ENCODE data around the gene GPR142.

The GPR142 gene

DNA sequence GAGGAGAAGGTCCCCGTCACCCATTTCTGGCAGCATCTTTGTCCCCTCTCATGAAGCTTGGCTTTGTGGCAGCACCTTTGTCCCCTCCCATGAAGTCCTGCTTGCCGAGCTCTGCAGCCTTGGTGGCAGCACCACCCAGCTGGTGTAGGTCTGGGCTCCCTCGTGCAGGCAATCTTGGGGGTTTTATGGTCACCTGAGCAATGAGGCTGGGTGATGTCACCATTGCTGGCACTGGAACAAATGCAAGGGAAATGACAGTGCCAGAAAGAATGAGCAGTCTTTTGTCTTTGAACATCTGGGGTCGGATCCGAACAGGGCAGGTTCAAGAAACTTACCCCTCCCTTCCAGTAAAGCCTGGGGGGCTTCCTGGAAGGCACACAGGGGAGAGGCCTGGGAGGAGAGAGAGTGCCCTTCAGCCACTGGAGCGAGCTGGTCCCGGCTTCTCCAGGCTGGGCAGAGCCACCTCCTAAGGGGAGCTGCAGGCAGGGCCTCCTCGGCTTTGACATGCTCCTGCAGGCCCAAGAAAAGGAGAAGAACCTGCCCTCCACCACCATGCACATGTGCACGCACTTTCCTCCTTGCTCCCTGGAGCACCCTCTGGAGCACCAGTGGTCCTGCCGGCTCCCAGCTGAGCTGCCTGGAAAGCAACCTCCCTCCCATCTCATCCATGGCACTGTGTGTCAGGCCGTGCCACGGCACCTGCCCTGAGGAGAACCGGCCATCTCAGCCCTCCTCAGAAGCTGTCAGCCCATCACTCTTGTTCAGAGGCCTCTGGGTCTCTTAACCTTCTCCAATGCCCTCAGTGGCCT lies 21.7 kb upstream of the GPR142 start:
- no peak for DNase-seq

DNA sequence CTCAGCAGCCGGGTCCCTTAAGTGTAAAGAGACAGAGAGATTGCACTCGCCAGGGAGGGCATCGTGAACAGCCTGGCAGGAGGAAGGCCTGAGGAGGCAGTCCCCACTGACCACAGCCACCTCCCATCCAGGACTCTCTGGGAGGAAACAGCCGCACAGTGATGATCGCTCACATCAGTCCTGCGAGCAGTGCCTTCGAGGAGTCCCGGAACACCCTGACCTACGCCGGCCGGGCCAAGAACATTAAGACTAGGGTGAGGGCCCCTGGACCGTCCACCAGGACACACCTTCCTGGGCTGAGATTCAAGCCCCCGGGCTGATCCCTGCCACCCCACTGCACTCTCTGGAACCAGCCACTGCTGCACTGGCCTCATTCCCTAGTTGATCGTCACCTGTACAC lies 19.7 kb upstream of the GPR142 start:
- DNase-seq: no peak

DNA sequence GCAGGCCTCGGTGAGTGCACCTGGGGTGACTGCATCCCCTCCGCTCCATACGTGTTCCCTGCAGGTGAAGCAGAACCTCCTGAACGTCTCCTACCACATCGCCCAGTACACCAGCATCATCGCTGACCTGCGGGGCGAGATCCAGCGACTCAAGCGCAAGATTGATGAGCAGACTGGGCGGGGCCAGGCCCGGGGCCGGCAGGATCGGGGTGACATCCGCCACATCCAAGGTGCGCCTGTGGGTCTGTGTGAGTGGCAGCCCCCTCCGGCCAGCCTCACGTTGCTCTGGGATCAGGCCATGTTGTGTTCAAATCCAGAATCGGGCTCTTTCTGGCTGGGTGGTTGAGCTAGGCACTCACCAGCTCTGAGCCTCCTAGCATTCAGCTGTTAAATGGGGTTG lies 18.2 kb upstream of the GPR142 start:
- no peak for DNase-seq

DNA sequence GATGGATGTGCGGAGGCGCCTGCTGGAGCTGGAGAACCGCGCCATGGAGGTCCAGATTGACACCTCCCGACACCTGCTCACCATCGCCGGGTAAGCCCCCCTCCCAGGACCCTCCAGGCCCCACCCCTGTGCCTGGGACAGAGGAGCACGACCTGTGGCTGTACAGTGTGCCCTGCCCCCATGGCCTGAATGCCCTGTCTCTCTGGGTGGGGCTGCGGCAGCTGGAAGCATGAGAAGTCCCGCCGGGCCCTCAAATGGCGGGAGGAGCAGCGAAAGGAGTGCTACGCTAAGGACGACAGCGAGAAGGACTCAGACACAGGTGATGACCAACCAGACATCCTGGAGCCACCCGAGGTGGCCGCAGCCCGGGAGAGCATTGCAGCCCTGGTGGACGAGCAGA lies 16.8 kb upstream of the GPR142 start:
- peak in 1 of 3 experiments; percentile 14 for DNase-seq

DNA sequence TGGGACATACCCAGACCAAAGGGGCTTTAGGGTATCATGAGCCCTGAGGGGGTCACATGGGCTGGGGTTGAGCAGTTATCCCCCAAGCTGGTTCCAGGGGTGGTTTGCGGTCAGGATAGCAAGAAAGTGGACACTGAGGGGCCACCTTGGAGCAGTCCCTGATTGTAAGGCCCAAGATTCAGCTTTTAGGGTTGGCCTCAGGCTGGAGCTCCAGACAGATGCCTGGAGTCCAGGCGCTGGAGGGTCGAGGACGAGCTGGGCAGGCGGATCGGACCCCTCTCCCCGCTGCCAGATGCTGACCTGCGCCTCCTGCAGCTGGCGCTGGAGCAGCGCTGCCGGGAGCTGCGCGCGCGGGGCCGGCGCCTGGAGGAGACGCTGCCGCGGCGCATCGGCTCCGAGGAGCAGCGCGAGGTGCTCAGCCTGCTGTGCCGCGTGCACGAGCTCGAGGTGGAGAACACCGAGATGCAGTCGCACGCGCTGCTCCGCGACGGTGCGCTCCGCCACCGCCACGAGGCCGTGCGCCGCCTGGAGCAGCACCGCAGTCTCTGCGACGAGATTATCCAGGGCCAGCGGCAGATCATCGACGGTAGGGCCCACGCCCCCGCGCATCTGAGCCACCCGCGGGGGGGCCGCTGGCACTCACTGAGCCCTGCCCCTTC lies 15.6 kb upstream of the GPR142 start:
- DNase-seq: no peak

DNA sequence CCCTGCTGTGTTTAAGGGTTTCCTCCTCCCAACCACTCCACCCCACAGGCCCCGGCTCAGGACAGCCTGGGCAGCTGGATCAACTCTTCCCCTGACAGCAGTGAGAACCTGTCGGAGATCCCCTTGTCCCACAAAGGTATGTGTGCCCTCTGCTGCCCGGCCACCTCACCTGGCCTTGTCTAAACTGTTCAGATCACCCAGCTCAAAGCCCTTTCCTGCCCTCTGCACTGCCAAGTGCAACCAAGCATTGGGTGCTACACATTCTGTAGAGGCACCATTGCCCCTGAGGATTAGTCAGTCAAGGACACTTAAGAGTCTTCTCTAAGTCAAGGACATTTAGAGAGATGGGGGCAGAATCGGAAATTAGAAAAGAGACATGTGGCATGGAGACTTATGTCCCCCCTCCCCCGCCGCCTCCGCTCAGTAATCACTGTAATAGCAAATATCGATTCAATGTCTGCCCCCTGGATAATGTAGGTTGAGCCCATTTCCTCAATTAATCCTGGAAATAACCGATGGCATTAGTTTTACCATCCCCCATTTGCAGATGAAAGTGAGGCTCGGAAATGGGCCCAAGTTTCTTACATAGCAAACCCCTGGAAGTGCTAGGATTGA lies 13.8 kb upstream of the GPR142 start:
- no peak for DNase-seq

DNA sequence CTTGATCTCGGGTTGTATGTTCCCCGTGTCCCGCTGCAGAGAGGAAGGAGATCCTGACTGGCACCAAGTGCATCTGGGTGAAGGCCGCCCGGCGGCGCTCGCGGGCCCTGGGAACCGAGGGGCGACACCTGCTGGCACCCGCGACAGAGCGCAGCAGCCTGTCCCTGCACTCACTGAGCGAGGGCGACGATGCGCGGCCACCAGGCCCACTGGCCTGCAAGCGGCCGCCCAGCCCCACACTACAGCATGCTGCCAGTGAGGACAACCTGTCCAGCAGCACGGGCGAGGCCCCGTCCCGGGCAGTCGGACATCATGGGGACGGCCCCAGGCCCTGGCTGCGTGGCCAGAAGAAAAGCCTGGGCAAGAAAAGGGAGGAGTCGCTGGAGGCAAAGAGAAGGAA lies 13.2 kb upstream of the GPR142 start:
- DNase-seq: no peak

DNA sequence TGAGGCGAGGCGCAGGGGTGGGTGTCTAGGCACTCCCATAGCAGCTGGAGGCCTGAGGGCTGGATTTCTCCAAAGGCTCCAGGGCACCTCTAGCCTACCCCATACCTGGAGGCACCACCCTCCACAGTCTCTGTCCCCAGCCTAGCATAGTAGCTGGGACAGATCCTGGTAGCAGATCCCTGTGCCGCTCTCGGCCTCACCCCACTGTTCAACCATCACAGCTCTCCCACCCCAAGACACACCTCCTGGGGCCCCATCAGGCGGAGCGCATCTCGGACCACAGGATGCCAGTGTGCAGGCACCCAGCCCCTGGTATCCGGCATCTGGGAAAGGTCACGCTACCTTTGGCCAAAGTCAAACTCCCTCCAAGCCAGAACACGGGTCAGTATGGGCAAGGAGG lies 12.7 kb upstream of the GPR142 start:
- no peak for DNase-seq

DNA sequence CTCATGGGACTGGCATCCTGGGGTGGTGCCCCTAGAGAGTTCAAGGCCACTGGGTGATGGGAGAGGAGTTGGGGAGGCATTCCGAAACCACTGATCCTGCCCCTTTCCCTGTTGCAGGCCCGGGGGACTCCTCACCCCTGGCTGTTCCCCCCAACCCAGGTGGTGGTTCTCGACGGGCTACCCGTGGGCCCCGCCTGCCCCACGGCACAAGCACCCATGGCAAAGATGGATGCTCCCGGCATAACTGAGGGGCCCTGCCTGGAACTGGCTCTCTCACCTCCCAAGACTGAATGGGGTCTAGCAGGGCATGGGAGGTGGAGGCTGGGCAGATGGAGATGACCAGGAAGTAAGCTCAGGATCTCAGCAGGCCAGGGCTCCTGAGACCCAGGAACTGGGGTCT lies 12.2 kb upstream of the GPR142 start:
- no peak for DNase-seq

DNA sequence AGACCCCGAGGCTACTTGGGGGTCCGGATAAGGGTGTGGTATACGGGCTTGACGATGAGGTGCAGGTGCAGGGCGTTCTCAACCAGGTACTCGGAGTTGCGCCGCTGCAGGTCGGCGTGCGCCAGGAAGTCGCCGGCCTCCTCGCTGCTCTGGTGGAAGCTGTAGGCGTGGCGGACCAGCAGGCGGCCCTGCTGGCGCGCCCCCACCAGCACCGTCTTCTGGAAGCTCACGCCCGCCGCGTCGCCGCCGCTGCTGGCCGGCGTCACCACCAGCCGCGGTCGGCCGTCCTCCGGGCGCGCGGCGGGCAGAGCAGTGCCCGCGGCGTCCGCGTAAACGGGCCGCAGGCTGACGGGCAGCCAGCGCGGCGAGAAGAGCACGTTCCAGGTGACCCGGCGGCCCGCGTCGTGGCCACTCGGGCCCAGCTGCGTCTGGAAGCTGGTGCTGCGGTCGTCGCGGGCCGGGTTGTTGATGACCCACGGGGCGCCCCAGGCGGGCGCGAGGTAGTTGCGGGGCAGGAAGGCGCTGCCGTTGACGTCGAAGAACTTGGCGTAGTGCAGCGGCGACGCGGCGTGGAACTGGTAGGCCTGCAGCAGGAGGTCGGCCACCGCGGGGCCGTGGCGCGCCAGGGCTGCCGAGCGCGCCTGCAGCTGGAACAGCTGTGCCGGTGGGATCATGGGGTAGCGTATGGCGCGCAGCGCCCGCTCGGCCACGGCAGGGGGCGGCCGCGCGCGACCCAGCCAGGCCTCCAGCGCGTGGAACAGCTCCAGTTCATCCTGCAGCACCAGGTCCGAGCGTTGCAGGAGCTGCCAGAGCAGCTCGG lies 10.4 kb upstream of the GPR142 start:
- DNase-seq: no peak

DNA sequence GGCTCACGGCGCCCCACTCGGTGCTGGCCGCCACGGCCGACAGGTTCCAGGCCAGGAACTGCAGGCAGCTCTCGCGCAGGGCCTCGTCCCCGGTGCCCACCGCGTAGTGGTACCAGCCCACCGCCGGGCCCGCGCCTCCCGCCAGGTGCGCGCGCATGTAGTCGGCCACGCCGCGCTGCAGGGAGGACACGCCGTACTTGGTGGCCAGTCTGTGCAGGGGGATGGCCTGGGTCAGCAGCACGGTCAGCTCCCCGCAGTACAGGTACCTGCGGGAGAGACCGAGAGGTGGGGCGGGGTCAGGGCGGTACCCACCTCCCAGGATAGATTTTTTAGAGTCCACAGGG lies 9.9 kb upstream of the GPR142 start:
- no peak for DNase-seq

DNA sequence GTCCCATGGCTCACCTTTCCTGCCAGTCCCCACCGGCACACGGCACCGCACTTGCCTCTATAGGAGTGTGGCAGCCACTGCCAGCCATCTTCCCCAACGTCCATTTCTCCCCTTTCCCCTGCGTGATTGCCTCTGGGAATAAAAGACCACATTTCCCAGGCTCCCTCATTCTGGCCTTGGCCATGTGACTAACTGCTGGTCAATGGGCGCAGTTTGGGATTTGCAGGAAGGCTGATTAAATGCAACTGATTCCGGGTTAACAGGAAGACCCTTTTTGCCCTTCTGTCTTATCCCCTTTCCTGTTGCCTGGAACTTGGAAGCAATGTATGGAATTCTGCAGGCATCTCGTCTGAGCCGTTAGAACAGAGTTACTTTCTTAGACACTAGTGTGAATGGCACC lies 8.6 kb upstream of the GPR142 start:
- DNase-seq: no peak

DNA sequence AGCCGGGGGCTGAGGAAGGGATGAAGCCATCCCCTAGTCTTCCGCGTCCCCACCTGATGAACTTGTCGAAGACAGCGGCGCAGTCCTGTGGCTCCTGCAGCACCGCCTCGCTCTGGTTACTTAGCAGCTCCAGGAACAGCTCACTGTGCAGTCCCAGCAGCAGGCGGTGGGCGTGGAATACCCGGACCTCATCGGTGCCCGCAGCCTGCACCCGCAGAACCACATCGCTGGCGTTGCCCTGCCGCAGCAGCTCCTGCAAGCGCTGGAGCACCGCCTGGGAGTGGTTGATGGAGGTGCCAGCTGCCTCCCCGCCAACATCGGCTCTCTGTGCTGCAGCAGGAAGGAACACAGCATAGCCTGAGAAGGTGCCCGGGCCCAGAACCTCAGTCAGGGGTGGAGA lies 7.4 kb upstream of the GPR142 start:
- DNase-seq: no peak

DNA sequence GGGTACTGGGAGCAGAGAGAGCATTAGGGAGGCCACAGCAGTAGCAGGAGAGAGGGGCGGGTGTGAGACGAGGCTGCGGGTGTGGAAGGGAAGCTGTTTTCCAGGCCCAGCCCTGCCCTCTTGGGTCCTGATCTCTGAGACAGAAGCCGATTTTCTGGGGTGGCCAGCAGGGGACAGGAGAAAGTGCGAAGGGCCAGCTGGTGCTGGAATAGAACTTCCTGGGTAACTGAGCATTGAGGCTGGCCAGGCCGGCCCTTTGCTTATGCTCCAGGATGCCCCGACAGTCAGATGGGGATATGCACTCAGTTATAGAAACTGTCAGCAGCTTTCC lies 6.4 kb upstream of the GPR142 start:
- peak in 1 of 3 experiments; percentile 54 for DNase-seq

DNA sequence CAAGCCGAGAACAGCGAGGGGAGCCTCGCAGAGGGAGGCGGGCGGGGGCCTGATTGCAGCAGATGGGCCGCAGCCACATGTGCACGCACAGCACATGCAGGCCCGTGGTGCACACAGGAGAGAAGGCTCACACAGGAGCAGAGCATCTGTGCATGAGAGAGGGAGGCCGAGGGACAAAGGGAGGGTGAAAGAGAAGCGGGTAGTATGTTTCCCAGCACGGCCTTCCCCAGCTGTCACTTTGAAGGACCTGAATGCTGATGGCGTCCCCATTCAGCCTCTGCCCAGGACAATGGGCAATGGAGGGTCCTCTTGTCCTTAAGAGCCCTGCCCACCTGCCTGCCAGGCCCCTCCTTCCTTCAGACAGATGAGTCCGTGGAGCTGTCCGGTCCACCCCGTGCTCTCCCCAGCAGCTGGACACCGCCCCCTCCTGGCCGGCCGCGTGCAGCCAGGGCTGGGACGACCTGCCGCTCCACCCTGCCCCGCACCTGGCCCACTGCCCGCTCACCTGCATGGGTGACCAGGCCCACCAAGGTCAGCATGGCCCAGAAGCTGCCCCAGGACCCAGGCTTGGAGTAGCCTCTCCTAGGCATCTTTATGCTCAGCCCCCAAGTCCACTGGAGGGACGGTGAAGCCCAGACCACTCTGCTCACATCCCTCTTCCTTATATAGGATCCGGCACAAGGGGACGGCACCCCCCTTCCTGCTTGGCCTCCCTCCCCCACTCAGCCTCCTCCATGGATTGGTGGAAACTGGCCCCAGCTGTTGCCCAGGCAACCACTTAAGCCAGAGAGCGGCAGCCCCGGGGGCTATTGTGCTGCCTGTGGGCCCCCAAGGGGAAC lies 5.9 kb upstream of the GPR142 start, which contains the start of gene BTBD17:
TSS of gene BTBD17 (minus strand) at position 639 of the 839 bp plus-strand sequence. CDS start at position 590, 49 bp downstream.
- DNase-seq: peak; percentile 85 to 96 (median 91)

DNA sequence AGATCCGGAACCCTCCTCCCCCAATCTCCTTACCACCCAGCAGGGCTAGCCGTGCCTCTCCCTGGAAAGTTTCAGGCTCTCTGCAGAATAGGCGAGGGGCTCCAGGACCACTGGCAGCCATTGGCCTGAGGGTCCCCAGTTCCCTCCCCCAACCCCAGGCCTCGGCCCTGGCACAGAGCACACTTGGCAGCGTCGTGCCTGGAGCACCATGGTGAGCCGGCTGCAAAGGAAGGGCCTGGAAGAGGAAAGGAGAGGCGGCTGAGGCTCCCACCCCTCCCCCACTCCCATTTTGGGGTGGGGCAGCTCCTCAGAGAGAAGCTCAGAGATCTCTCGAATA lies 5.3 kb upstream of the GPR142 start:
- DNase-seq: peak in 1 of 3 experiments; percentile 40

DNA sequence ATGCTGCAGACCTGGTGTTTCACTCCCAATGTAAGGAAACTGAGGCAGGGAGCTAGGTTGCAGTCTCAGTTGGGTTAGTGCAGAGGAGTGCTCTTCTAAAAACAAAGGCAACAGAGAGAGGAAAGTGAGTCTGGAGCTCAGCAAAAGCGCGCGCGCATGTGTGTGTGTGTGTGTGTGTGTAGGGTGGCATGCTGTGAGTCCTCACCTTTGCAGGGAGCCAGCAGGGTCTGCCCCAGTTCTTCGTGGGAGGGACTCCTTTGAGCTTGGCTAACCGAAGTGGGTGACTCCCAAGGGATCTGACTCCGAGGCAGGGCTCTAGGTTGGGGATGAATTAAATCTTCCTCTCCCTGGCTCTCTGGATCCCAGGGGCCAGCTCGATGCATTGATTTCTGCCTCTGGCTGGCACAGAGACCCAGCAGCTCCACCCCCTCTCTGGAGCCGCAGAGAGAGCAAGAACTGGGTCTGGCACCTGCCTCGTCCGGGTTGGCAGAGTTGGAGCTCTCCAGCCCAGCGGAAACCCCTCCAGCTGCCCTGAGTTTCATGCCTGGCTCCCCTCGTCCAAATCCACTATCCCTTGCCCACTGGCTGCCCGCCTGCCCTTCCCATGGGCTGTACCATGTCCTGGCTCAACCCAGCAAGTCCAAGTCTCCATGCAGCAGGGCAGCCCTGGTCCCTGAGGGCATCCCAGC lies 4.4 kb upstream of the GPR142 start:
- peak; percentile 59 to 77 (median 63) for DNase-seq

DNA sequence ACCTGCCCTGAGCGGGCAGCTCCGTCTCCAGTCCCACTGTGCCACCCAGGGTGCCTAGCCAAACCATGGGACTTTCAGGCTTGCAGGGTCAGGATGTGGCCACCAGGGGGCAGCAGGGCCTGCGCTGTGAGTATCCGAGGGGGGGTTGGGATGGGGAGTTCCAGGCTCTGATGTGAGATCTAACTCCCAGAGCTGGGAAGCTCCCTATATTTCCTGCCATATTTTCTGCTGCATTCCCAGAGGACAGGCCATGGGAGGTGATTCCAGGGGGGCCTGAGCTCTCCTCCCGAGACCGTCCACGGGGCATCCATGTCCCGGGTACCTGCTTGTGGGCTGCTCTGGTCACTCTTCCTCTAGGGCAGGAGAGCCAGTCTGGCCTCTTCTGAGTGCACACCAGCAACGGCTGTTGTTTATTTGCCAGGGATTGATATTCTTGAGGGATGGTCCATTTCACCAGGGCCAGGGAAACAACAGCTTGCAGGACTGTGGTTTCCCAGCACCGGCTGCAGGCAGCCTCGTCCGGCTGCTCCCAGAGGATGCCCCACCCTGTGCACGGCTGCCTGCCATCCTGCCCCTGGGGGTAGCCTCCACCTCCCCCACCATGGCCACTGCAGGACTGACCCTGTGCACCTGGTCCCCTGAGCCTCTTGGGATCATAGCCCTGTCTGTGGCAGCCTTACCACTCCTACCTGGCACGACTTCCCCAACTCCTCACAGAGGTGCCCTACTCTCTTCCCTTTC lies 1.2 kb downstream of the GPR142 start:
- peak; percentile 73 to 82 (median 81) for DNase-seq

DNA sequence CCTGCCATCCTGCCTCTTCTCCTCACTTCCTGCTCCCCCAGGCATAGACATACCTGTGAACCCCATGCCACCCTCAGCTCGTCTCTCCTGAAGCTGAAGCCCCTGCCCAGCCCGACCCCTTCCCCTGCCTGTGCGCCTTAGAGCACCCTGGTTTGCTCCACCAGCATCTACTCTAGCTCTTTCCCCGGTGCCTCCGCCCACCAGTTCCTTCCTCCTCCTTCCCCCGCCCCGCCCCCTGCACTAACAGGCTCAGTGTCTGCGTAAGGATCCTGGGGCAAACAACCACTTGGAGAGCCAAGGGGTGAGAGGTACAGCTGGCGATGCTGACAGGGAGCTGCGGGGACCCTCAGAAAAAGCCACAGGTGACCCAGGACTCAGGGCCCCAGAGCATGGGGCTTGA lies 1.9 kb downstream of the GPR142 start:
- DNase-seq: peak in 1 of 3 experiments; percentile 10

DNA sequence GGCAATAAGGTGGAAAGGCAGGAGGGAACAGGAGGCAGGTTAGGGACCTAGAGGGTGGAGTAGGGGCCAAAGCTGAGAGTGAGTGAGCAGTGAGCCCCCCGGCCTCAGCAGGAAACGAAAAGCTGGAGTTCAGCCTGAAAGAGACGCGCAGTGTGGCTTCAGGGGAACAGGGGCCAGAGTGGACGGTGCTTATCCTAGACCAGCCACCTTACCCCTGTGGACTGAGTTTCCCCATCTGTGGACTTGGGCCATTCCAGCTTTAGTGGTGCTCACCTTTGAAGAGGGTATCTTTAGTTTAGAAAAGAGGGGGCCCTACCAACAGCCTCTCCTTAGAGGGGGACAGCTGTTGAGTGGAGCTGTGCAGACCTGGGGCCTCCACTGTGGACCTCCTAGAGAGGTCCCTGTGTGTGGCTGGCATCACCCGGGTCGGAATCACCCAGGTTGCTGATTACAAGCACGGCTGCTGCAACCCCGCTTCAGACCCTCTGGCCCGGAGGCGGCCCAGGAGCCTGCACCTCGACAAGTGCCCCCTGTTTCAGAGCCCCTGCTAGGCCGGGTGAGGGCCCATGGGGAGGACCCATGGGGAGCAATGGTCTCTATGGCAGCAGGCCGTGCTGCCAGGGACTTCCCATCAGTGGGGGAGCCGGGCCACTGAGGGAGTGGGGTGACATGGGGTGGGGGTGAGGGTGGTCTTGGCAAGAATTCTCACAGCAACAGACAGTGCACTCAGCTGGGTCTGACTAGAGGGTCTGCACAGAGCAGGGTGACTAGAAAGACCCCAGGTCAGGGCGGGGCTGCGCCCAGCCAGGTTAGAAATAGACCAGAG lies 2.6 kb downstream of the GPR142 start:
- DNase-seq: no peak

Data from NCI-H1417 (cell line).